B cell (primary cell): Measurements from ENCODE around the gene MICAL3.

ENCODE experiments used
- CTCF ChIP-seq: fragments of 200-600 bp; IDR thresholded peaks from one replicate; pipeline ENCODE4 v1.8.0; 2022; ENCODE audit warnings: antibody characterized with exemption, mild to moderate bottlenecking
- EZH2 ChIP-seq: IDR thresholded peaks from 2 replicates; pipeline ENCODE4 v1.6.1; 2012; ENCODE audit warnings: borderline replicate concordance, low read depth, mild to moderate bottlenecking, moderate library complexity, low read length; ENCODE audit not compliant: insufficient read depth, poor library complexity, severe bottlenecking

GRCh38 chr22:17931400-17931825 lies 92.9 kb downstream of the MICAL3 start:
- TF ChIP-seq CTCF (no peak), EZH2 (no peak)
